ENCODE data around the gene CPLX3. TPM values are rescaled to one million over a fixed set of nuclear protein-coding genes. Genes with fewer than 3 reads are reported as not detected.
"Not testable (repeated sequence)": the region's sequence is repeated elsewhere in the genome, so short reads cannot be mapped to it uniquely, and the experiment has no call there.

Gene CPLX3
- total RNA-seq, 2 donors from 2014 or later, result not detected

GRCh38 chr15:74783808-74784175 is 42.6 kb upstream of the CPLX3 start:
- Histone ChIP-seq H3K4me3 (ENCODE audit: low read length) (peak overlapping the region; percentile 86), H3K4me1 (ENCODE audit: control insufficient read depth, insufficient read depth, low read length) (peaks cover 6% of the 10 kb centered on the region), H3K27me3 (ENCODE audit: control insufficient read depth, insufficient read depth, low read length, poor library complexity, severe bottlenecking) (no peaks in the 10 kb centered on the region), H3K36me3 (ENCODE audit: control insufficient read depth, insufficient read depth, low read length) (peaks cover 19% of the 10 kb centered on the region), H3K9ac (ENCODE audit: extremely low read depth, low read length, poor library complexity, severe bottlenecking) (no peak overlapping the region), H3K9me3 (ENCODE audit: control insufficient read depth, low read length) (no peaks in the 10 kb centered on the region), H3K27ac (ENCODE audit: low read depth, low read length) (no peak overlapping the region)
- no peak for DNase-seq
- peak overlapping the region; percentile 80 for H3K4me3 Mint-ChIP-seq
- no peaks in the 10 kb centered on the region for H3K9me3 Mint-ChIP-seq
- peaks cover 16% of the 10 kb centered on the region for H3K27me3 Mint-ChIP-seq (ENCODE audit: insufficient read depth)
- no peak for TF ChIP-seq CTCF (conservative IDR thresholded peaks at IDR 0.05)
- H3K4me1 Mint-ChIP-seq, result peaks cover 31% of the 10 kb centered on the region
- 77 to 85% methylated on average over 2 to 3 of the region's 3 CpGs for WGBS, 2 experiments (ENCODE audit: insufficient coverage in 1 of 2, insufficient read length in 1 of 2)
- H3K36me3 Mint-ChIP-seq (ENCODE audit: low read depth), result peaks cover 4% of the 10 kb centered on the region
- no peak overlapping the region for H3K27ac Mint-ChIP-seq

GRCh38 chr15:74784426-74785193 is 41.8 kb upstream of the CPLX3 start:
- Mint-ChIP-seq H3K27me3 (ENCODE audit: insufficient read depth) (peaks cover 16% of the 10 kb centered on the region), H3K27ac (no peak overlapping the region), H3K4me1 (peaks cover 33% of the 10 kb centered on the region), H3K36me3 (ENCODE audit: low read depth) (peaks cover 8% of the 10 kb centered on the region), H3K9me3 (no peaks in the 10 kb centered on the region), H3K4me3 (no peak overlapping the region)
- no peak for TF ChIP-seq CTCF (conservative IDR thresholded peaks at IDR 0.05)
- 91 to 95% methylated on average over 6 to 8 of the region's 8 CpGs for WGBS, 2 experiments (ENCODE audit: insufficient coverage in 1 of 2, insufficient read length in 1 of 2)
- H3K9me3 ChIP-seq (ENCODE audit: control insufficient read depth, low read length), result no peaks in the 10 kb centered on the region
- peaks cover 19% of the 10 kb centered on the region for H3K36me3 ChIP-seq (ENCODE audit: control insufficient read depth, insufficient read depth, low read length)
- H3K27ac ChIP-seq (ENCODE audit: low read depth, low read length), result no peak overlapping the region
- no peak overlapping the region for H3K9ac ChIP-seq (ENCODE audit: extremely low read depth, low read length, poor library complexity, severe bottlenecking)
- H3K4me3 ChIP-seq (ENCODE audit: low read length), result no peak overlapping the region
- DNase-seq, result no peak
- peaks cover 6% of the 10 kb centered on the region for H3K4me1 ChIP-seq (ENCODE audit: control insufficient read depth, insufficient read depth, low read length)
- H3K27me3 ChIP-seq (ENCODE audit: control insufficient read depth, insufficient read depth, low read length, poor library complexity, severe bottlenecking), result no peaks in the 10 kb centered on the region

- Histone ChIP-seq H3K36me3 (ENCODE audit: control insufficient read depth, insufficient read depth, low read length) (peaks cover 19% of the 10 kb centered on the region), H3K4me1 (ENCODE audit: control insufficient read depth, insufficient read depth, low read length) (peaks cover 6% of the 10 kb centered on the region), H3K9me3 (ENCODE audit: control insufficient read depth, low read length) (no peaks in the 10 kb centered on the region), H3K27ac (ENCODE audit: low read depth, low read length) (no peak overlapping the region), H3K9ac (ENCODE audit: extremely low read depth, low read length, poor library complexity, severe bottlenecking) (no peak overlapping the region), H3K4me3 (ENCODE audit: low read length) (no peak overlapping the region), H3K27me3 (ENCODE audit: control insufficient read depth, insufficient read depth, low read length, poor library complexity, severe bottlenecking) (no peaks in the 10 kb centered on the region)
- no peak overlapping the region for H3K4me3 Mint-ChIP-seq
- H3K9me3 Mint-ChIP-seq, result no peaks in the 10 kb centered on the region
- no peak overlapping the region for H3K27ac Mint-ChIP-seq
- H3K27me3 Mint-ChIP-seq (ENCODE audit: insufficient read depth), result peaks cover 12% of the 10 kb centered on the region
- 94 to 97% methylated on average over 9 to 12 of the region's 13 CpGs for WGBS, 2 experiments (ENCODE audit: insufficient coverage in 1 of 2, insufficient read length in 1 of 2)
- H3K4me1 Mint-ChIP-seq, result peaks cover 34% of the 10 kb centered on the region
- DNase-seq, result no peak
- no peak for TF ChIP-seq CTCF (conservative IDR thresholded peaks at IDR 0.05)
- H3K36me3 Mint-ChIP-seq (ENCODE audit: low read depth), result peaks cover 9% of the 10 kb centered on the region
Observed at GRCh38 chr15:74785194-74786032, 41.0 kb upstream of the CPLX3 start.

- H3K4me3 ChIP-seq (ENCODE audit: low read length); H3K27me3 Mint-ChIP-seq (ENCODE audit: insufficient read depth); H3K4me1 ChIP-seq (ENCODE audit: control insufficient read depth, insufficient read depth, low read length); H3K9me3 ChIP-seq (ENCODE audit: control insufficient read depth, low read length); H3K27me3 ChIP-seq (ENCODE audit: control insufficient read depth, insufficient read depth, low read length, poor library complexity, severe bottlenecking); H3K4me3 Mint-ChIP-seq; H3K9ac ChIP-seq (ENCODE audit: extremely low read depth, low read length, poor library complexity, severe bottlenecking); H3K36me3 Mint-ChIP-seq (ENCODE audit: low read depth); H3K27ac ChIP-seq (ENCODE audit: low read depth, low read length); H3K27ac Mint-ChIP-seq; H3K9me3 Mint-ChIP-seq; DNase-seq: not testable (repeated sequence)
- peaks cover 19% of the 10 kb centered on the region for H3K36me3 ChIP-seq (ENCODE audit: control insufficient read depth, insufficient read depth, low read length)
- peaks cover 31% of the 10 kb centered on the region for H3K4me1 Mint-ChIP-seq
- WGBS, 2 experiments (ENCODE audit: insufficient coverage in 1 of 2, insufficient read length in 1 of 2), result 93 to 100% methylated on average over 10 to 12 of the region's 12 CpGs
Observed at GRCh38 chr15:74786081-74786480, 40.3 kb upstream of the CPLX3 start.

Data from endodermal cell (in vitro differentiated cells).